Loucy (cell line): ENCODE data around the gene EPHA2.

Experiments used
- H2AFZ ChIP-seq: fragments of 200-600 bp; sonication (generic); 2 replicates; pipeline ENCODE4 v1.6.0; 2016; ENCODE audit warnings: antibody characterized with exemption, mild to moderate bottlenecking, low read length, moderate library complexity
- H3F3A ChIP-seq: fragments of 200-600 bp; 2 replicates; pipeline ENCODE4 v1.6.0; 2016; ENCODE audit warnings: antibody characterized with exemption, low read depth, mild to moderate bottlenecking
- H3K27me3 ChIP-seq: fragments of 200-600 bp; sonication (generic); 2 replicates; pipeline ENCODE4 v1.6.1; 2014; ENCODE audit warnings: low read length, mild to moderate bottlenecking; ENCODE audit not compliant: insufficient read depth, poor library complexity, severe bottlenecking
- H3K36me3 ChIP-seq: fragments of 200-600 bp; sonication (generic); 2 replicates; pipeline ENCODE4 v1.6.1; 2016; ENCODE audit warnings: low read length; ENCODE audit not compliant: insufficient read depth
- H3K4me1 ChIP-seq: fragments of 200-600 bp; sonication (generic); 2 replicates; pipeline ENCODE4 v1.5.1; 2014; ENCODE audit warnings: low read length, mild to moderate bottlenecking; ENCODE audit not compliant: insufficient read depth, poor library complexity, severe bottlenecking
- H3K4me2 ChIP-seq: fragments of 200-600 bp; sonication (generic); 2 replicates; pipeline ENCODE4 v1.6.0; 2014; ENCODE audit warnings: antibody characterized with exemption, low read length, low read depth, mild to moderate bottlenecking; ENCODE audit not compliant: poor library complexity, severe bottlenecking
- H3K4me3 ChIP-seq: fragments of 200-600 bp; sonication (generic); 2 replicates; pipeline ENCODE4 v1.5.1; 2014; ENCODE audit warnings: low read length, mild to moderate bottlenecking, mixed read lengths; ENCODE audit not compliant: poor library complexity, severe bottlenecking
- H3K79me2 ChIP-seq: fragments of 200-600 bp; sonication (generic); 2 replicates; pipeline ENCODE4 v1.6.1; 2014; ENCODE audit warnings: low read length; ENCODE audit not compliant: insufficient read depth
- H3K9ac ChIP-seq: fragments of 200-600 bp; sonication (generic); 2 replicates; pipeline ENCODE4 v1.6.0; 2014; ENCODE audit warnings: mild to moderate bottlenecking, low read depth, low read length, moderate library complexity; ENCODE audit not compliant: poor library complexity, severe bottlenecking
- H3K9me2 ChIP-seq: fragments of 200-600 bp; sonication (generic); replicated peaks from 2 replicates; pipeline ENCODE4 v1.6.1; 2016; ENCODE audit warnings: low read depth, low read length, mixed read lengths
- H3K9me3 ChIP-seq: fragments of 200-600 bp; sonication (generic); 2 replicates; pipeline ENCODE4 v1.6.1; 2014; ENCODE audit warnings: mild to moderate bottlenecking, antibody characterized with exemption, low read length, low read depth; ENCODE audit not compliant: insufficient read depth
- H4K20me1 ChIP-seq: fragments of 200-600 bp; sonication (generic); 2 replicates; pipeline ENCODE4 v1.6.0; 2014; ENCODE audit warnings: antibody characterized with exemption, low read length, mild to moderate bottlenecking; ENCODE audit not compliant: insufficient read depth, poor library complexity, severe bottlenecking
- CTCF ChIP-seq: fragments of 200-600 bp; sonication (generic); conservative IDR thresholded peaks from 2 replicates; pipeline ENCODE4 v1.5.1; 2014; ENCODE audit warnings: mild to moderate bottlenecking, antibody characterized with exemption, low read length
- EZH2phosphoT487 ChIP-seq: fragments of 200-600 bp; IDR thresholded peaks from 2 replicates; pipeline ENCODE4 v1.6.1; 2018; ENCODE audit warnings: antibody characterized with exemption, mild to moderate bottlenecking, moderate library complexity, borderline replicate concordance

Gene EPHA2

GRCh38 chr1:16081636-16082035, 74.2 kb downstream of the EPHA2 start:
- no peaks in the 10 kb centered on the region for H3K9me2 ChIP-seq
- no peak overlapping the region for H3K9ac ChIP-seq
- H3K9me3 ChIP-seq: no peaks in the 10 kb centered on the region
- no peak overlapping the region for H3K4me3 ChIP-seq
- no peaks in the 10 kb centered on the region for H3K36me3 ChIP-seq
- no peaks in the 10 kb centered on the region for H3K27me3 ChIP-seq
- no peaks in the 10 kb centered on the region for H3F3A ChIP-seq
- TF ChIP-seq CTCF: no peak
- no peak for TF ChIP-seq EZH2phosphoT487
- H2AFZ ChIP-seq: no peak overlapping the region
- no peaks in the 10 kb centered on the region for H4K20me1 ChIP-seq
- no peak overlapping the region for H3K4me2 ChIP-seq
- no peaks in the 10 kb centered on the region for H3K79me2 ChIP-seq
- H3K4me1 ChIP-seq: peaks cover 5% of the 10 kb centered on the region

GRCh38 chr1:16080422-16081150, 75.3 kb downstream of the EPHA2 start:
- no peak overlapping the region for H2AFZ ChIP-seq
- no peaks in the 10 kb centered on the region for H4K20me1 ChIP-seq
- no peak overlapping the region for H3K4me2 ChIP-seq
- no peaks in the 10 kb centered on the region for H3K79me2 ChIP-seq
- TF ChIP-seq EZH2phosphoT487 (no peak), CTCF (no peak)
- no peaks in the 10 kb centered on the region for H3K9me3 ChIP-seq
- no peaks in the 10 kb centered on the region for H3K36me3 ChIP-seq
- peaks cover 5% of the 10 kb centered on the region for H3K4me1 ChIP-seq
- H3F3A ChIP-seq: no peaks in the 10 kb centered on the region
- H3K9ac ChIP-seq: no peak overlapping the region
- no peaks in the 10 kb centered on the region for H3K27me3 ChIP-seq
- no peaks in the 10 kb centered on the region for H3K9me2 ChIP-seq
- no peak overlapping the region for H3K4me3 ChIP-seq

GRCh38 chr1:16078925-16079656, 76.8 kb downstream of the EPHA2 start:
- peak overlapping the region; percentile 23 for H3K9ac ChIP-seq

More at GRCh38 chr1:16078925-16079656, 76.8 kb downstream of the EPHA2 start:
- H3F3A ChIP-seq: no peaks in the 10 kb centered on the region
- peak overlapping the region; percentile 96 for H2AFZ ChIP-seq
- no peak for TF ChIP-seq EZH2phosphoT487
- TF ChIP-seq CTCF: peak; percentile 90
- H3K9me2 ChIP-seq: no peaks in the 10 kb centered on the region
- no peaks in the 10 kb centered on the region for H3K36me3 ChIP-seq
- H3K4me3 ChIP-seq: peak overlapping the region; percentile 50
- peaks cover 5% of the 10 kb centered on the region for H3K4me1 ChIP-seq
- no peaks in the 10 kb centered on the region for H3K79me2 ChIP-seq
- H3K9me3 ChIP-seq: no peaks in the 10 kb centered on the region
- H3K27me3 ChIP-seq: no peaks in the 10 kb centered on the region
- H4K20me1 ChIP-seq: no peaks in the 10 kb centered on the region
- peak overlapping the region; percentile 58 for H3K4me2 ChIP-seq
